Fibroblast of lung (primary cell): ENCODE data around the gene TMEM135.

ENCODE experiments used
- CTCF ChIP-seq, 2 donors: IDR thresholded peaks in 1 of 2; conservative IDR thresholded peaks in 1 of 2; 1 replicate in 1 of 2; 2 replicates in 1 of 2; pipeline ENCODE4 v1.5.1; 2011 to 2012; ENCODE audit warnings: low read length in 2 of 2, control low read depth in 1 of 2, inconsistent platforms in 1 of 2, low read depth in 1 of 2, mild to moderate bottlenecking in 1 of 2
- EZH2 ChIP-seq: IDR thresholded peaks from 2 replicates; pipeline ENCODE4 v1.5.1; 2012; ENCODE audit warnings: low read length, control low read depth, mild to moderate bottlenecking; ENCODE audit errors: missing control alignments

- TF ChIP-seq EZH2 (no peak), CTCF (conservative IDR thresholded peaks at IDR 0.05 in 1 of 2, IDR thresholded peaks at IDR 0.05 in 1 of 2; ENCODE audit: low read depth in 1 of 2, low read length in 2 of 2) (no peak)
Measured at GRCh38 chr11:87359401-87359800, 321.7 kb downstream of the TMEM135 start.
